ENCODE results near the gene MED9.

MED9 gene

DNA sequence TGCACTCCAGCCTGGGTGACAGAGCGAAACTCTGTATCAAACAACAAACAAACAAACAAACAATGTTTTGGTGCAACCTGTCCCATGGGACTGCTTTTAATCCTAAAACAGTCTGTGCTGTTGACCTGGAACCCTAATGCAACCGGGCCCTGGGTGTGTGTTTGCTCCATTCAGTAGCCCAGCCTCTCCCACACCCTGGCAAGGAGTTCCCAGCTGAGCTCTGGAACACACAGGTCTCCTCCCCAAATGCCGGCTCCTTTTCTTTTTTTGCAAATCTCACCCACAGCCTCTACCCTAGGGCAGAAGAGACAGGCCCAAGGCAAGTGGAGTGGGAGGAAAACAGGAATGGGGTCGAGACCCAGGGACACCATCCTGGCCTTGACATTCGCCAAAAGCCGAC is 49.2 kb downstream of the MED9 start:
- no peak for DNase-seq (ENCODE audit: low read depth, low spot score)
- ChIA-PET CTCF (interaction anchor here (0.6 to 2.3 kb wide), 6 partner anchors 9 to 171 kb away, joined by 3 to 7 read pairs (median 4); no protein-coding TSS in a partner anchor), POLR2A (no interaction called here)
- TF ChIP-seq, protein P1, sequence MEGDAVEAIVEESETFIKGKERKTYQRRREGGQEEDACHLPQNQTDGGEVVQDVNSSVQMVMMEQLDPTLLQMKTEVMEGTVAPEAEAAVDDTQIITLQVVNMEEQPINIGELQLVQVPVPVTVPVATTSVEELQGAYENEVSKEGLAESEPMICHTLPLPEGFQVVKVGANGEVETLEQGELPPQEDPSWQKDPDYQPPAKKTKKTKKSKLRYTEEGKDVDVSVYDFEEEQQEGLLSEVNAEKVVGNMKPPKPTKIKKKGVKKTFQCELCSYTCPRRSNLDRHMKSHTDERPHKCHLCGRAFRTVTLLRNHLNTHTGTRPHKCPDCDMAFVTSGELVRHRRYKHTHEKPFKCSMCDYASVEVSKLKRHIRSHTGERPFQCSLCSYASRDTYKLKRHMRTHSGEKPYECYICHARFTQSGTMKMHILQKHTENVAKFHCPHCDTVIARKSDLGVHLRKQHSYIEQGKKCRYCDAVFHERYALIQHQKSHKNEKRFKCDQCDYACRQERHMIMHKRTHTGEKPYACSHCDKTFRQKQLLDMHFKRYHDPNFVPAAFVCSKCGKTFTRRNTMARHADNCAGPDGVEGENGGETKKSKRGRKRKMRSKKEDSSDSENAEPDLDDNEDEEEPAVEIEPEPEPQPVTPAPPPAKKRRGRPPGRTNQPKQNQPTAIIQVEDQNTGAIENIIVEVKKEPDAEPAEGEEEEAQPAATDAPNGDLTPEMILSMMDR (IDR thresholded peaks at IDR 0.05; ENCODE audit: insufficient read depth, low read length, missing control alignments): no peak
- no peak overlapping the region for H3K4me3 ChIP-seq (ENCODE audit: low read depth, low read length)

DNA sequence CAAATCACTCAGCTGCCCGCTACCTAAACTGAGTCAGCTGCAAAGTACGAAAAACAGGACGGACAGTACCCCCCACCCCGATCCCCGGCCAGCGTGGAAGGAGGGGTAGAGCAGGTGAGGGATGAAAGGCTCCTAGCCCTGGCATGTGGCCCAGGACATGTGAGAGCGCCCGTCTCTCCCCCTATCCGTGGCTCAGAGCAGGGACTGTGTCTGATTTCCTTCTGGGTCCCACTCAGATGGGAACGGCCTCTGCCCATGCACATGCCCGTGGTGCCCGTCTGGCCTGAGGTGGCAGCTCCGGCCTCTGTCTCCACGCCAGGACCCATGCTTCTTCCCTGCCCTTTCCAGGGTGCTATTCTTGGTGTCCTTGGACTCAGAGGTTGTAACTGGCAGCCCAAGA is 49.6 kb downstream of the MED9 start:
- ChIA-PET CTCF (interaction anchor here (0.6 to 2.3 kb wide), 5 partner anchors 10 to 171 kb away, joined by 3 to 7 read pairs (median 4); no protein-coding TSS in a partner anchor), POLR2A (interaction anchor here (0.6 kb wide), 1 partner anchor 30 kb away, joined by 4 read pairs; the partner anchor contains the start of gene RASD1)
- TF ChIP-seq, protein P1 (IDR thresholded peaks at IDR 0.05; ENCODE audit: insufficient read depth, low read length, missing control alignments): no peak
- no peak overlapping the region for H3K4me3 ChIP-seq (ENCODE audit: low read depth, low read length)
- no peak for DNase-seq (ENCODE audit: low read depth, low spot score)

DNA sequence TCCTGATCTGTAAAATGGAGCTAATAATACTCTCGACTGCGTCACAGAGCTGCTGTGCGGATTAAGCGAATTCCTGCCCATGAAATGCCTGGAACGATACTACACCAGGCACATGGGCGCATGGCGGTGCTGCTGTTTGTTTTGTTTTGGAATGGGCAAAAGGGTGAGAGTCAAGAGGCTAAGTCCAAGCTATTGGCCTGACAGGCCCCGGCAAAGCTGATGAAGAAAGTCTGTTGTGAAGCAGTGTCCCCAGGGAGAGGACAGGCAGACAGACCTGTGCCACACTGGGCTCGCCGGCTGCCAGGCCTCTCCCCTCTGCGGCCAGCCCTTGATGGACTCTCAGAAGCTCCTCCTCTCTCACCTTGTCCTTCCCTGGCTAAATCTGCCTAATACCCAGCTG is 50.7 kb downstream of the MED9 start:
- POLR2A ChIA-PET: interaction anchor here (0.7 kb wide), 1 partner anchor 30 kb away, joined by 3 read pairs; no protein-coding TSS in a partner anchor
- H3K4me3 ChIP-seq (ENCODE audit: low read depth, low read length): no peak overlapping the region
- CTCF ChIA-PET: interaction anchor here (2.6 kb wide), 1 partner anchor 31 kb away, joined by 12 read pairs; the partner anchor contains the start of gene RASD1
- DNase-seq (ENCODE audit: low read depth, low spot score): no peak
- TF ChIP-seq, protein P1 (IDR thresholded peaks at IDR 0.05; ENCODE audit: insufficient read depth, low read length, missing control alignments): no peak

DNA sequence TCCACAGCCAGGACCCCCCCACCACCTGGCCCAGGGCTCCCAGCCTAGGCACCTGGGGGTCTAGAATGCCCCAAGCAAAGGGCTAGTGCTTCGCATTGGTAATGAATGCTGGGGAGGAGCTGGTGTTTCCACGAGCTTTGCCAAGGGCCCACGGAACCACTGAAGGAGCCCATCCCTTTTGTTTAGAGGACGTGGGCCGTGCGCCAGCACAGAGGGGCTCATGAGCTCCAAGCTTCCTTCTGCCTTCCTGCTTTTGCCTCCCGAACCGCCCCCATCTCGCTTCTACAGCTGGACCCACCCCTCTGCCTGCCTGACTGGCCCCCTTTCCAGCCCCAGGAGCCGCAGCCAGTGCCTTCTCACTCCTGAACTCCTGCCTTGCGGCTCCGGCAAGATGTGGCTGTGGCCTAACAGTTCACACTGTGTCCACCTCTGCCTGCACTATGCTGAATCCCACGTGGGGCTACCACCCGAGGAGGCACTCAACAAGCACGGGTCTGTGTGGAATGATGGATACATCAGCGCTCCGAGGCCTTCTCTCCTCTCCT is 51.2 kb downstream of the MED9 start:
- CTCF ChIA-PET: interaction anchor here (2.6 kb wide), 1 partner anchor 31 kb away, joined by 12 read pairs; the partner anchor contains the start of gene RASD1
- H3K4me3 ChIP-seq (ENCODE audit: low read depth, low read length): no peak overlapping the region
- no peak for DNase-seq (ENCODE audit: low read depth, low spot score)
- POLR2A ChIA-PET: no interaction called here
- TF ChIP-seq, protein P1 (IDR thresholded peaks at IDR 0.05; ENCODE audit: insufficient read depth, low read length, missing control alignments): no peak

DNA sequence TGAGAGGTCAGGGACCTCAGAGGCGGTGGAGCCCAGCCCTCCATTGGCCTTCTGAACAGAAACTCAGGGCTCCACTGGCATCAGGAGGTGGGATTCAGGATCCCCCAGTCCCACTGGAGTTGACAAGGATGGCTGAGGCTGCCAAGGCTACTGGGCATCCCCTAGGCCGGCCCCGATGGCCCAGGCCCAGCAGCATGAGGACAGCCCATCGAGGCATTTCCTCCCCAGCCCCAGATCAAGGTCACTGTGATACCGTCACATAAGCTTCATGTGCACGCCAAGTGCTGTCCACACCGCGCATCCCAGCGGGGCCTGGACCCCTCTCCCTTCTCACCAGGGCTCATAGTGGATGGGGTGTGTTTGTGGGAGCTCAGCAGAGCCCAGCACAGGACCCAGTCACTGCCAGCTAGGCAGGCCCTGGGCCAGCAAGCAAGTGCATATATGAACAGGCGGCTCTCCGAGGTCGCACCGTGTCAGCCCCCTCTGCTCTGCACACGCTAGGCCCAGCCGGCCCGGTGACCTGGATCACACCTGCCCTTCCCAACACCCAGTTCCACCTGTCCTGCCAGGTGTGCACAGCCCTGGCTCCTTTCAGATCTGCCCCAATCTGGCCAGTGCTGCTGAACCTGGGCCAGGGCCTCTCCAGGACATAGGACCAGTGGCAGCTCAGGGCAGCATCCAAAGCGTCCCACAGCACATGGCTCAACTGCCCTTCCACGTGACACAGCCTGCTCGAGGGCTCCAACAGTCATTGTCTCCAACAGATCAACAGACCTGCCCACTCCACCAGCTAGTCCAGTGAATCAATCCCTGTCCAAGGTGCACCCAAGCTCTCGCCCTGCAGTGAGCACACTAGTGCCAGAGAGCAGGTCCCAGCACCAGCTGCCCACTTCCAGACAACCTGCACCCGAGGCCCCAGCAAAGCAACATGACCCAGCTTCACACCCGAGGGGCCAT is 52.2 kb downstream of the MED9 start:
- H3K4me3 ChIP-seq (ENCODE audit: low read depth, low read length): no peak overlapping the region
- ChIA-PET POLR2A (interaction anchor here (1.0 kb wide), 1 partner anchor 33 kb away, joined by 5 read pairs; the partner anchor contains the start of gene RASD1), CTCF (interaction anchor here (2.6 kb wide), 1 partner anchor 32 kb away, joined by 12 read pairs; the partner anchor contains the start of gene RASD1)
- DNase-seq (ENCODE audit: low read depth, low spot score): no peak
- TF ChIP-seq, protein P1 (IDR thresholded peaks at IDR 0.05; ENCODE audit: insufficient read depth, low read length, missing control alignments): no peak

DNA sequence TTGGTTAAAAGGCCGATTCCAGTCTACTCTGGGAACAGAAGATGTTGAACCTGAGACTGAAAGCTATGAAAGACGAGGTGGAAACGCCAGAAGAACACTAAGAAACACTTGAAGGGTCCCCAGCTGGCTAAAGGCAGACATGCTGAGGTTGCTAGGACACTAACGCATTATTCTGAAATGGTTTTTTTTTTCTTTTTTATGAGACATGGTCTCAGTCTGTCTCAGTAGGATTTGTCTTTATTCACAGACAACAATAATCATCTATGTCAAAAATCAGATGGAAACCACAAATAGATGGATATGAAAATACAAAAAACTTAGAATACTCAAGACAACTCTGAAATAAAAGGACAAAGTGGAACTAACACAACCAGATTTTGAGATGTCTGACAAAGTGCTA is 54.4 kb downstream of the MED9 start:
- TF ChIP-seq, protein P1 (IDR thresholded peaks at IDR 0.05; ENCODE audit: insufficient read depth, low read length, missing control alignments): no peak
- no peak for DNase-seq (ENCODE audit: low read depth, low spot score)
- POLR2A ChIA-PET: no interaction called here
- CTCF ChIA-PET: interaction anchor here (1.1 to 1.9 kb wide), 3 partner anchors 34 to 176 kb away, joined by 3 to 7 read pairs (median 3); no protein-coding TSS in a partner anchor
- H3K4me3 ChIP-seq (ENCODE audit: low read depth, low read length): no peak overlapping the region

Data from AG04449 (cell line).